LNCaP clone FGC (cell line): ENCODE results near the gene DYNLL1.

Experiments used
- DNase-seq: peaks from one replicate; pipeline ENCODE4 v3.0.0-alpha.2; 2011; ENCODE audit warnings: low read depth
- H3K4me3 ChIP-seq: 2 replicates; pipeline ENCODE4 v1.5.1; 2011; ENCODE audit warnings: mild to moderate bottlenecking, low read depth, low read length, control low read depth
- CTCF ChIP-seq: IDR thresholded peaks from 2 replicates; pipeline ENCODE4 v1.5.1; 2012; ENCODE audit warnings: mild to moderate bottlenecking; ENCODE audit not compliant: control insufficient read depth, insufficient read depth; ENCODE audit errors: extremely low read depth

Gene DYNLL1

GRCh38 chr12:120496413-120497340, 764 bp downstream of the DYNLL1 start:
- DNase-seq = no peak
- peak; percentile 33 for TF ChIP-seq CTCF
- peak overlapping the region; percentile 86 for H3K4me3 ChIP-seq

- TF ChIP-seq CTCF = no peak
- DNase-seq = no peak
- H3K4me3 ChIP-seq = peak overlapping the region; percentile 86
Observed at GRCh38 chr12:120497524-120498150, 1.7 kb downstream of the DYNLL1 start.

GRCh38 chr12:120498870-120499515, 3.1 kb downstream of the DYNLL1 start:
- DNase-seq = no peak
- TF ChIP-seq CTCF = no peak
- no peak overlapping the region for H3K4me3 ChIP-seq

- no peak for DNase-seq
- no peak overlapping the region for H3K4me3 ChIP-seq
- TF ChIP-seq CTCF = no peak
Observed at GRCh38 chr12:120500581-120500980, 4.7 kb downstream of the DYNLL1 start.

- H3K4me3 ChIP-seq = no peak overlapping the region
- no peak for TF ChIP-seq CTCF
- DNase-seq = no peak
Observed at GRCh38 chr12:120504587-120504986, 8.7 kb downstream of the DYNLL1 start.

- no peak overlapping the region for H3K4me3 ChIP-seq
- no peak for DNase-seq
- no peak for TF ChIP-seq CTCF
Observed at GRCh38 chr12:120508537-120508936, 12.6 kb downstream of the DYNLL1 start.
